T-helper 1 cell (primary cell): ENCODE results near the gene FKBP15.
"Not testable (repeated sequence)": the region's sequence is repeated elsewhere in the genome, so short reads cannot be mapped to it uniquely, and the experiment has no call there.

Source experiments
- DNase-seq, 5 donors: peaks; one replicate each; pipeline ENCODE4 v3.0.0-alpha.2; 2012 to 2020

FKBP15 gene

DNA sequence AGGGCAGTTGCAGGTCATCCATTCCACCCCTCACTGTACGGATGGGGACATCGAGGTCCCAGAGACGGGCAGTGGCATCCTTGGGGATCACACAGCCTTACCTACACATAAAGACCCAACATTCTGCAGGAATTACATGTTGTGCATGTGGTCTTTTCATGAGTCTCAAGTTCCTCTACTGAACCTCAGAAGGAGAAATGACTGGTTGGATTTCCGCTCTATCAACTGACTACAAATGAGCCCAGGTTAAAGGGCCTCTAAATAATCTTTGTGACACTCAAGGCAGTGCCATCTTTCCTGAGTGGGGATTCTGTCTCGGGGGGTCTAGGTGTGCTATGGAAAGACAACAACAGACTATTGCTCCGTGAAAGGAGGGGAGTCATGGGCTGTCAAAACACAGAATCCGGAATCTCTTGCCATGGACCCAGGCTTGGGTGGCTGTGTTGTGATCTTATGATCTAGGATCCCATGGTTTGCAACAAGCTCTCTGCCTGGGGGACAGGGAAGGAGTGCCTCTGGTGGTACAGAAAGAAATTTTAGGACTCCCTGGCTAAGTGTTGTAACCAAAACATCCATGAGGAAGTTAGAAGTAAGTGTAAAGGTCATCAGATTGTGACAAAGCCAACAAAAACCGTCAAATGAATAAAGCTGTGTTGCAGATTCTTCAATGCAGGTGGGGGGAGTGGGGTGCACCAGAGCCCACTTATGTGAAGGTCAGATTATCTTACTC is 72.1 kb downstream of the FKBP15 start:
- no peak for DNase-seq

GRCh38 chr9:113148372-113148705 is 72.7 kb downstream of the FKBP15 start:
- DNase-seq = no peak

DNA sequence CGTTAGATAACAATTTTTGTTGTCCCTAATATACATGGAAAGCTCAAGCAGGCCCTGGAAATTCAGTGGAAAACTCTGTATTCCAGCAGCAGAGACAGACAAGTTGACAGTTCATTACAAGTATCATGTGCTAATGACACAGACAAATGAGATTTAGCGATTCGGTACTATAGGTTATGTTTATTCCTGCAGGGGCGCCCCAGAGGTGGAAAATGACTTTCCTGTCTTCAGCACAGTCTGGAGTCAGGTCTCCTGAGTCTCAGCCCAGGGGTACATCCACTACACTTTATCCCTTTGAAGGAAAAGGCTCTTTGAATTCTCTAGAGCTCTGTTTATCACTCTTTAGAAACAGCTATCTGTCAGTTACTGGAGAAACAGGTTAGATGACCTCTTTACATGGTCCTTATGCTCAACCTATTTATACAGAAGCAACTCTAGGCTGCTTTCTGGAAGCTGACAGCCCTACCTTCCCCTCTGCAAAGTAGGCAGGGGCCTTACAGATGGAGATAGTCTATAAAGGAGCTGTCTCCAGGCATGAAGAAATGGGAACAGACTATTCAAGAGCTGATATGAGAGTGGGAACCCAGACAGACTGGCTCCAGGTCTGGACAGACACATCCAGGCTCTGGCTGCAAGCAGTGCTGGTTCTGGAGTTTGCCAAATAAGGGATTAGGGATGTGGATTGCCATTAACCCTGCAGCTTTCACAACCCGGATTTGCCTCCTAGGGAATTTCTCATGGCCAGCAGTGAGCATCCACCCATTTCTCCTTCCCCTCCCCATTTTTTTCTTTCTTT is 77.4 kb downstream of the FKBP15 start:
- DNase-seq = no peak

DNA sequence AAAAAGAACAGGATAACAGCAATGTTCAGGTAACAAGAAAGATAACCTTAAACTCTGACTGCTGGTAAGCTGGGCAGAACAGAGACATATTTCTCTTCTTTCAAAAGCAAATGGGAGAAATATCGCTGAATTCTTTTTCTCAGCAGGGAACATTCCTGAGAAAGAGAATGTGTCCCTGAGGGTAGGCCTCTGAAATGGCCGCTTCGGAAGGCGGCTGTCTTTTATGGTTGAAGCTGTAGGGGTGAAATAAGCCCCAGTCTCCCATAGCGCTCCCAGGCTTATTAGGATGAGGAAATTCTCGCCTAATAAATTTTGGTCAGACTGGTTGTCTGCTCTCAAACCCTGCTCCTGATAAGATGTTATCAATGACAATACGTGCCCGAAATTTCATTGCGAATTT is 80.2 kb downstream of the FKBP15 start:
- DNase-seq = not testable (repeated sequence)

DNA sequence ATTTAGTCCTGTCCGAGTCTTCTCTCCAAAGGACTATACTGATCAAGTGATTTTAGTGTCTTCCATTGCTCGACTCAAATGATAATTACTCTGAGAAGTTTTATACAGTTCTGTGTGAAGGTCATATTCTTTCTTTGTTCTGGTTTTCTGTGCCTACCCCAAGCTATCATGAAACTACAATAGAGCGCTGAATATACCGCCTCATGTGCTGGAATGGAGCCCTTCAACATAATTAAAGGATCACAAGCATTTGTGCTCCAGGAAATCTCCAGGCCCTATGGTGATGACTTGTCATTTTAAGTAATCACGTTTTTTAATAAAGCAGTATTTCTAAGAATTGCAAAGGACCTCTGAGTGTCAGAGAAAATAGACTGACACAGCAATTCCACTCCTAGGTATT is 81.1 kb downstream of the FKBP15 start:
- DNase-seq = no peak

- DNase-seq = no peak
These were observed 81.8 kb downstream of the FKBP15 start for GRCh38 chr9:113139225-113139829.

DNA sequence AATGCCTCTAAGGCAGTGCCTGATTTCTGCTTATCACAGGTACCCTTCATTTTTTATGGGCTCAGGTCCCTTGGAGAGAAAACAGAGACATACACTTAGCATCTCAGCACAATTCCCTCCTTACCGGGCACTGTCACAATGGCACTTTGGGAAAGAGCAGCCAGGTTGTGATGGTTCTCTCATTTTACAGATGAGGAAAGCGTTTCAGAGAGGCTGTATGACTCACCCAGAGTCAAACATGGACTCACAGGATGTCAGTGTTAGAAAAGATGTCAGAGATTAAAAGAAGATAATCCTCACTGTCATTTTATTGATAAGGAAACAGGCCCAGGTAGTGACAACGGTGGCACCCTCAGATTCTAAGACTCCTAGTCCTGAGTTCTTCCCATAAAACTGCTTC is 82.3 kb downstream of the FKBP15 start:
- no peak for DNase-seq

- DNase-seq = no peak
These were observed 83.6 kb downstream of the FKBP15 start for GRCh38 chr9:113137196-113138168.

DNA sequence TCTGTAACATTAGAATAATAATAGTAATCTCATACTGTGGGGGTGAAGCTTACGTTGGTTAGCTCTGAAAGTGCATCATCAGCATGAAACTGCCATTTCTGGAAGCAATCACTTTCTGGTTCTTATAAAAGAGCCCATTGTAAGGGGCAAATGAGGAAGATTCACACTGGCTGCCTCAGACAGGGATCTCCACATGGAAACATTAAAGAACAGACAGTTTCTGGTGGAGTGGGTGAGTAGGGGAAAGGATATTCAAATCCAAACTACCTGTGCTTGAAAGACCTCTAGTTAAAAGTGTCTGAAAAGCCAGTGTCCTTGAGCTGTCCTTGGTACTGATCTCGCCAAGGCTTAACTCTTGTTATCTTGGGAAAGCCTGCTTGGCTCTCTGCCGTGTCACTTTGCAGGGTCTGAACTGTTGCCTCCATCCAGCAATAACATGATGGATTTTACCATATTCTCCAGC is 89.4 kb downstream of the FKBP15 start:
- no peak for DNase-seq

GRCh38 chr9:113129884-113130283 is 91.2 kb downstream of the FKBP15 start:
- DNase-seq = no peak

DNA sequence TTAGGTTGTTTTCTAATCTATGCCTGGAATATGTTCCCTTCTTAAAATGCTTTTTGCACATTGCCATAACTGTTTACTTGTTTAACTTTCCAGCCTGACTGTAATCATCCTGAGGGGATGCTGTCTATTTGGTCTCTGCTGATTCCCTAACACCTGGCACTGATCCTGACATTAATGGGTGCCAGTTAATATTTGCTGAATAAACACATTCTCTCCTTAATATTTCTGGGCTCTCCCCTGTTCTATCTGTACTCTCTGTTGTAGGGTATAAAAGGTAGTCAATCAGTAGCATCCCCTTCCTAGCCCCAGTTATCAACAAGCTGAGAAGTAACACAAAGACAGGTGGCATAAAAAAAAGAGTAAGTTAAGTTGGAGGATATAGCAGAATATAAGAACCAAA is 91.6 kb downstream of the FKBP15 start:
- DNase-seq = no peak

DNA sequence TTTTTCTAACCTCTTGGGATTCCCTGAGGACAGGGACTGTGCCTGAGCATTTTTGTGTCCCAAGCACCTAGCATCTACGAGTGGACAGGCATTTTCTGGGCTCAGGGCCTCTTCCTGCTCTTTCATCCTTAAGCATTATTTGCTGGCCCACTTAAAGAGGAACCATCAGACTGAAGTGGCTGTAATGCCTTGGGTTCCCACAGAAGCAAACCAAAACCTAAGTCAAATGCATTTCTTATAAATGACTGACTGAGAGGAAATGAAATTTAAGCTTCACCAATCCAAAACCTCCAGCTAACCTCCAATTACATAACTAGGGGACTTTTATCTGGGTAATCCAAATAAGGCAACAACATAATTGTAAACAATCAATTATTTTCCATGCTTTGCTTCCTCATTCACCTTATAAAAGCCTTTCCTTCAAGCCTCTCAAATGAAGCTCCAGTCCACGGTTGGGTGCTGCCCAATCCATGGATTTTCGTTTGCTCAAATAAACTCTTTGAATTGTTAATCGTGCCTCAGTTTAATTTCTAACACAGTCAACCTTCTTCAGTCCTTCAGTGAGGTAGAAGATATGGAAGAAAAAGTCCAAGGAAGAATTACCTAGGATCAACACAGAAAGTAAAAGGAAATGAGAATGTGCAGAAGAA is 95.6 kb downstream of the FKBP15 start:
- DNase-seq = no peak

GRCh38 chr9:113118829-113119228 is 102.2 kb downstream of the FKBP15 start:
- DNase-seq = not testable (repeated sequence)
